Measurements from ENCODE around the gene CST8. TPM values are rescaled to one million over a fixed set of nuclear protein-coding genes. Genes with fewer than 3 reads are reported as not detected.

Gene CST8
- total RNA-seq, 1 donor from 2014 or later = not detected

- no peak overlapping the region for H3K4me3 ChIP-seq (ENCODE audit: low read depth, low read length)
- TF ChIP-seq CTCF (IDR thresholded peaks at IDR 0.05; ENCODE audit: insufficient read depth, low read length, severe bottlenecking) = no peak
- H3K36me3 ChIP-seq (ENCODE audit: control insufficient read depth, insufficient read depth, low read length) = no peaks in the 10 kb centered on the region
- no peak for DNase-seq (ENCODE audit: low read depth)
- no peaks in the 10 kb centered on the region for H3K27me3 ChIP-seq (ENCODE audit: control insufficient read depth, insufficient read depth, low read length)
- FAIRE-seq = no peak
These were observed 53.2 kb downstream of the CST8 start for GRCh38 chr20:23544133-23544532.

Other genes with a start within 250 kb of the CST8 start
- 38.5 and 61.9 TPM in 2 replicates for gene NXT1, start 140.3 kb upstream of the CST8 start, total RNA-seq
- gene GZF1, start 128.9 kb upstream of the CST8 start, total RNA-seq = 16.6 and 28.0 TPM in 2 replicates
- 9.9 and 10.8 TPM in 2 replicates for gene NAPB, start 69.6 kb upstream of the CST8 start, total RNA-seq
- not detected in 2 replicates for gene CSTL1, start 51.4 kb upstream of the CST8 start, total RNA-seq
- not detected in 2 replicates for gene CST11, start 38.2 kb upstream of the CST8 start, total RNA-seq
- not detected in 2 replicates for gene CST9L, start 77.4 kb downstream of the CST8 start, total RNA-seq
- gene CST9, start 114.8 kb downstream of the CST8 start, total RNA-seq = not detected in 2 replicates
- 82.7 and 124 TPM in 2 replicates for gene CST3, start 146.8 kb downstream of the CST8 start, total RNA-seq
- gene CST4, start 197.9 kb downstream of the CST8 start, total RNA-seq = not detected in 2 replicates